GM12873 (cell line): Measurements from ENCODE around the gene DGKE.

Source experiments
- CTCF ChIP-seq: IDR thresholded peaks from 2 replicates; pipeline ENCODE4 v1.5.1; 2012; ENCODE audit warnings: low read depth, mild to moderate bottlenecking, moderate library complexity, low read length, control low read depth; ENCODE audit not compliant: insufficient read depth; ENCODE audit errors: missing control alignments

Gene DGKE

GRCh38 chr17:56867948-56868376 lies 34.0 kb downstream of the DGKE start:
- TF ChIP-seq CTCF = no peak

DNA sequence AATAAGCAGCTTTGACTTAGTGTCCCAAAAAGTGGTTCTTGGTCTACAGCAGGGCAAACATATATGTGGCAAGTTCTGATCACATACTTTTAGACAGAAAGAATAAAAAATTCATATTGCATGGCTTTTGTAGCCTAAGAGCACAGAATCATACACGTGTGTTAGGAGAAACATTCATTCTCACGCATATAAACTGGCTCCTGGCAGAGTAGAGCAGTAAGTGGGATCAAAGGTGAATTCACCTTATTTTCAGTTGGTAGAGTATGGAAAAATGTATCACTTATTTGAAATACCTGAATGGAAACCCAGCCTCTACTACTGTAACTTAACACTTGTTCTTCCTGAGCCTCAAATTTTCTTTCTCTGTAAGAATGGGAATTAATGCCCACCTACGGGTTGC lies 34.8 kb downstream of the DGKE start:
- no peak for TF ChIP-seq CTCF

DNA sequence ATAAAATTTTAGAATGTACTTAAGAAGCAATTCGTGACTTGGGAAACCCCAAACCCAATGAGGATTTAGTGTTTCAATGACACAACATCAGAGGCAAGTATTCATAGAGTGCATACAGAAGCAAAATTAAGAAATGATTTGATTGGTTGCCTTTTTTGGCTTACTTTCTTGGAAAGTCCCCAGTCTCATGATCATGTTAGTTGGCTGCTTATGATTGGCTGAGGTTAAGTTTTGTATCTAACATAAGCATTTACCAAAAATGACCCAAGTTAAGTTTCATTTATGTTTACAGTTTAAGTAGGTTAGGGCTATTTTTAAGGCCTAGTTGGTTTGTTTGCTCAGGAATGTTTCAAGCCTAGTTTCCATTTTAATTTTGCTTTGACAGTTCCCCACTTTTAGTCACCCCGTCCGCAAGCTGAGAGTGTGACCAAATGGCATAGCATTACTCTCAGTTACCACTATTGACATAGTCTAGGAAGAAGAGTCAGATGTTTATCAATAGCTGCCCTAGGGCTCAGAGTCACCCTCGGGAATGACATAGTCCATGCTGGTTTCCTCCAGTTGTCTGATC lies 36.2 kb downstream of the DGKE start:
- no peak for TF ChIP-seq CTCF

- no peak for TF ChIP-seq CTCF
These were observed 42.8 kb downstream of the DGKE start for GRCh38 chr17:56876766-56877179.

DNA sequence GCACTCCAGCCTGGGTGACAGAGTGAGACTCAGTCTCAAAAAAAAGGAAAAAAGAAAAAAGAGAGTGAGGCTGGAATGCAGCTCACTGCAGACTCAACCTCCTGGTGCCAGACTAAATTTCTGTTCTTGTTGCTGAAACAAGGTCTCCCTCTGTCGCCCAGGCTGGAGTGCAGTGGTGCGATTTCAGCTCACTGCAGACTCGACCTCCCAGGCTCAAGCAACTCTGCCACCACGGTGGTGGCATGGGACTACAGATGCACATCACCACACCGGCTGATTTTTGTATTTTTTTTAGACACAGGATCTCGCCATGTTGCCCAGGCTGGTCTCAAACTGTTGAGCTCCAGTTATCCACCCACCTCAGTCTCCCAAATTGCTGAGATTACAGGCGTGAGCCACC lies 45.3 kb downstream of the DGKE start:
- TF ChIP-seq CTCF = no peak

GRCh38 chr17:56880133-56880532 lies 46.2 kb downstream of the DGKE start:
- TF ChIP-seq CTCF = no peak

GRCh38 chr17:56880571-56880970 lies 46.6 kb downstream of the DGKE start:
- no peak for TF ChIP-seq CTCF
